CD4-positive, alpha-beta T cell treated with Interleukin-17A for 4 hours (primary cell): ENCODE results near the gene OCSTAMP.

Experiments used
- DNase-seq: peaks from one replicate; pipeline ENCODE4 v3.0.0-alpha.2; 2020; ENCODE audit warnings: mixed read lengths

Gene OCSTAMP

DNA sequence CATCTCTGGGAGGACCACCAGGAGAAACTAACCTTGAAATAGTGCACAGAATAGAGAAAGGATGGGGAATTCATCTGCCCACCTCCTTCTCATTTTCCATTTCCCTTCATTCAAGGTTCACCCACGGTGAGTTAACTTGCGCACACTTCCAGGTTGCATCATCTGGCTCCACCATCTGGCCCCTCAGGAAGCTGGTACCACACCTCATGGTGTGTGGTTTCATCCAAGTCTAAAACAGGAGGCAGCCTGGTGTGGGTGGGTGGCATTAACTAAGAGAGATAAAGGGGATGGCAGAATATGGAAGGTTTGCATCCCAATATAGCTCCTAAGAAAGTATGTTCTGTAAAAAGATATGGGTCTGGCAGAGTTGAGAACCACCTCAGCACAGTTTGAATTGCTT, 40.9 kb downstream of the OCSTAMP start:
- DNase-seq, result no peak

DNA sequence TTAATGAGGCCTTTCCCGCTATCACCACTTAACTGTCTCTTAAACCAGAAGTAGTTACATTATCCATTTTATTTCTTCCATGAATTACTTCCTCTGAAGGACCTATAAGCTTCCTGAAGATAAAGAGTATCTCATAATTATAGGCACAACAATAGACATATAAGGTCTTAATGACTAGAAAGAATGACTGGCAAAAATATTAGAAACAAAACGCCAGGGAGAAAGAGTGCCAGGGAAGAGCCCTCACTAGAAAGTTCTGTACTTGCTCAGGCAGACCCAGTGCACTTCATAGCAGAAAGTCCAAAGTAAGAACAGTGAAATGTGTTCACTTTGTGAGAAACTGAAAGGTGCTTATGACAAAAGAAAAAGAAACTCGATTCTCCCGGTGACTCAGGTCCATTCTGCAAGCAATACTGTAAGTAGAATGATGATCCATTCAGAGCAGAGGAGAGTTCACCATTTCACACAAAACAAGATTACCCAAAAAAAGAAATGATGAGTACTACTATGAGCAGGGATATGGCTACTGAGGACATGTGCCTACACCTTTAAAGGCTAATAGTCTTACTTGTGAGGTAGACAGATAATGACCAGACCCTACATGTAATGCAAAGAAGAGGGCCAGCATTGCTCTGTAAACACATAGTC, 42.6 kb downstream of the OCSTAMP start:
- DNase-seq, result no peak

DNA sequence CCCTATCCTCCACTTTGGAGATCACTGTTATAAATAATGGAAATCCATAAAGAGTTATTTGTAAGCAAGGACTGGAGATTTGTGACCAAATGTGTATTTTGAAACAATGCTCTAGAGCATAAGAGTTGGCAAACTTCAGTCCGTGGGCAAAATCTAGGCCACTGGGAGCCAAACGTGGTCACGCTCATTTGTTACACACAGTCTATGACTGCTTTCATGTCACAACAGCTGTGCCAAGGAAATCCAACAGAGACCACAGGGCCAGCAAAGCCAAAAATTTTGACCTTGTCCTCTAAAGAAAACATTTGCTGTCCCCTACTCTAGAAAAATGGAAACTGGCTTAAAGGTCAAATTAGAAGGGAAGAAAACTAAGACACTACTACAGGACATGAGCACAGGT, 44.9 kb downstream of the OCSTAMP start:
- no peak for DNase-seq

DNA sequence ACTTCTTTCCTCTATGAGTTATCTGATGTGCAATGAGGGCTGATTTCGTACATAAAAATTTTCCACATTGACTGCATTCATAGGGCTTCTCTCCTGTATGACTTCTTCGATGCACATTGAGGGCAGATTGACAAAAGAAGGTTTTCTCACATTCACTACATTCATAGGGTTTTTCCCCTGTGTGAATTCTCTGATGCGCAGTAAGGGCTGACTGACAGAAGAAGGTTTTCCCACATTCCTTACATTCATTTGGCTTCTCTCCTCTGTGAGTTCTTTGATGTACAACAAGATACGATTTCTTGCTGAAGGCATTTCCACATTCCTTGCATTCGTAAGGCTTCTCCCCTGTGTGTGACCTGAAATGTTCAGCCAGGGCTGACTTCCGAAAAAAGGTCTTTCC, 48.5 kb downstream of the OCSTAMP start:
- DNase-seq, result no peak

DNA sequence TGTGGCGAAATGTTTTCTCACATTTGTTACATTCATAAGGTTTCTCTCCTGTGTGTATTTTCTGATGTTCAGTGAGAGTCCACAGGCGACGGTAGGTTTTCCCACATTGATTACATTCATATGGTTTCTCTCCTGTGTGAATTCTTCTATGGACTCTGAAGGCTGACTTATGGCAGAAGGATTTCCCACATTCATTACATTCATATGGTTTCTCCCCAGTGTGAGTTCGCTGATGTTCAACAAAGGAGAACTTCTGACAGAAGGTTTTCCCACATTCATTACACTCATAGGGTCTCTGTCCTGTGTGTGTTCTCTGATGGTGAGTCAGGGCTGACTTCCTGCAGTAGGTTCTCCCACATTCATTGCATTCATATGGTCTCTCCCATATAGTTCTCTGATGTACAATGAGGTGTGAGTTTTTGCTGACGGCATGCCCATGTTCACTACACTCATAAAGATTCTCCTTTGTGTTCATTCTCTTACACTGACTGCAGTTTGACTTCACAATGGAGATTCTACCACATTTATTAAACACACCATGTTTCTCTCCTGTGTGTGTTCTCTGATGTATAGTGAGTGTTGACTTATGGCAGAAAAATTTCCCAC, 49.0 kb downstream of the OCSTAMP start:
- no peak for DNase-seq

DNA sequence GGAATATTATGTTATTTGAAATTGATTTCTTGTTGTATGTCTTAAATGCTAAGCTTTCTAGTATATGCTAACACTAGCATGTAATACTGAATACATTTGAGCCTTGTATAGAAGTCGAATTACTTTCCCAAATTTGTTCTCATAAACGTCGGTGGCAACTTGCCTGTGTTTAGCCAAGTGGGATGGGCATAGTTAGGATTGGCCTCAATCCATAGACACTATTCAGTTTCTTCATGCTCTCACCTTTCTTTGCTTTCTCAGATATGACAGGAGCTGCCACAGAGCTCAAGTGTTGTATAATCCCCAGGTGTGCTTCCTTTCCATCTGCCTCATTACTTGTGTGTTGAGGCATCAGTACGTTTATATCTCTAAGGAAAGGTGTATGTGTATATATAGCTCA, 56.4 kb downstream of the OCSTAMP start:
- DNase-seq, result no peak

DNA sequence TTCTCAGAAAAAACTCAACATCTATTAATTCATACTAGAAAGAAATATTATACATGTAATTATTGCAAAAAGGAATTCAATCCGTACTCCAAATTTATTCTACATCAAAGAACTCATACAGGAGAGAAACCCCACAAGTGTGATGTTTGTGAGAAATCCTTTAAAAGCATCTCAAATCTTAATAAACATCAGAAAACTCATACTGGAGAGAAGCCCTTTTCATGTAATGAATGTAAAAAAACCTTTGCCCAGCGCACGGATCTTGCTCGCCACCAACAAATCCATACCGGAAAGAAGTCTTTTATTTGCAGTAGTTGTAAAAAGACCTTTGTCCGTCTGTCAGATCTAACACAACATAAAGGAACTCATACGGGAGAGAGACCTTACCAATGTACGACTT, 59.1 kb downstream of the OCSTAMP start:
- no peak for DNase-seq
